RWPE1 (cell line): ENCODE data around the gene SULT1C4.
"Not testable (repeated sequence)": the region's sequence is repeated elsewhere in the genome, so short reads cannot be mapped to it uniquely, and the experiment has no call there.

Experiments
- CTCF ChIA-PET: fragments of 350-600 bp; sonication (Branson Sonifier 250); formaldehyde crosslinking; extraction: SDS; loops from one replicate; lab custom pipeline; 2021; lab: Yijun Ruan, JAX
- POLR2A ChIA-PET: fragments of 400-600 bp; formaldehyde crosslinking; extraction: SDS; loops from one replicate; lab custom pipeline; 2020; ENCODE audit warnings: antibody characterized with exemption; ENCODE audit not compliant: low non-redundant PET; lab: Yijun Ruan, JAX
- DNase-seq: peaks from one replicate; pipeline ENCODE4 v3.0.0; 2012; ENCODE audit warnings: low spot score
- H3K27ac ChIP-seq: fragments of 450-650 bp; 2 replicates; pipeline ENCODE4 v1.5.1; 2017
- CTCF ChIP-seq: fragments of 450-650 bp; conservative IDR thresholded peaks from 2 replicates; pipeline ENCODE4 v1.5.1; 2017; ENCODE audit warnings: low read depth, mild to moderate bottlenecking

SULT1C4 gene

DNA sequence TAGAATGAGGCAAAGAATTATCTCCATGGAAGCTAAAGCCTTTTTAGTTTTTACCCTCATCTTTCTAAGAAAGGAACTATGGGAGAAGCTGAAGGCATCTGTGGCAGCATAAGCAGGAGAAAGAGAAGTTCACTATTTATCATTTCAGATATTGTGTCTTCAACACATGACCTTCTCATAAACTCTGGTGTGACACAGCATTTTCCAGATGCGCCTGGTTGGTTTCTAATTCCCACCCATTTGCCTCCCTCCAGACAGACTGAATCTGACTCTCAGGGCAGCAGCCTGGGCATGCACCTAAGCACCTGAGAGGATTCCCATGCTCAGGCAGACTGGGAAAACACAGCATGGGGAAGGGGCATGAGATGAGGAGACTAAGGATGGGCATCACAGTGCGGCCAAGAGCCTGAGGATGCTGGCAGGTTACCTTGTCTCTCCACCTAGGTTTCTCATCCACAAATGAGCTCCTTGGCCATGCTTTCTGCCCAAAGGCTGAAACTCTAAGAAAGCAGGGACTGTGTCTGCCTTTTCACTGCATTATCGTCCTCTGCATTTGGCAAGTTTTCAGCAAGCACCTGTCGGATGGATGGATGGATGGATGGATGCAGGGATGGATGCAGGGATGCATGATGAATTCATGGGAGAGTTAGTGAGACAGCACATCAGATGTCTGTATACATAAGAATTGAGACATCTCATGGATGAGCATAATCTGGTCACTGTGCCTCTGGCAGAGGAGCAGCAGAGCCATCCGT lies 28.8 kb upstream of the SULT1C4 start:
- CTCF ChIA-PET, result interaction anchor here (0.7 to 1.0 kb wide), 2 partner anchors 10 to 235 kb away, joined by 3 to 4 read pairs; no protein-coding TSS in a partner anchor
- POLR2A ChIA-PET, result no interaction called here
- no peak for DNase-seq
- H3K27ac ChIP-seq, result no peak overlapping the region
- TF ChIP-seq CTCF, result no peak

GRCh38 chr2:108349571-108349928 lies 28.2 kb upstream of the SULT1C4 start:
- ChIA-PET POLR2A (no interaction called here), CTCF (interaction anchor here (0.7 to 1.0 kb wide), 2 partner anchors 10 to 234 kb away, joined by 3 to 4 read pairs; no protein-coding TSS in a partner anchor)
- H3K27ac ChIP-seq, result no peak overlapping the region
- TF ChIP-seq CTCF, result no peak
- no peak for DNase-seq

DNA sequence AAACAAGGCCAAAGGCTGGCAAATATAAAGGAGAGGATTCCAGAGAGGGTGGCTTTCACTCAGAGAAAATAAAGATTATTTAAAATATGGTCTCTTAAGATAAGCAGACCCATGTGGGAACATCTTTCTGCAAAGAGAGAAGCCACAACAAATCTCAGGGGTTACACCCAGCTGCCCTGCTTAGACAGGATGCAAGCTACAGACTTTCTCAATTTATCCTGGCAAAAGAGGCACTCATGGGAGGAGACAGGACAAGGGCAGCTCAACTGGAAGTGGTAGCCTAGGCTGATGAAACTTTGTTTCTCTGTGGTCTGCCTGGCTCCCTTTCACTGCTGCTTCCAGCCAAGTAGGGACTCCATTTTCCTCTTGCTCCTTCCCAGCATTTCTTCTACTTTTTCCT lies 25.9 kb upstream of the SULT1C4 start:
- CTCF ChIA-PET, result no interaction called here
- POLR2A ChIA-PET, result no interaction called here
- no peak for DNase-seq
- no peak overlapping the region for H3K27ac ChIP-seq
- TF ChIP-seq CTCF, result no peak

DNA sequence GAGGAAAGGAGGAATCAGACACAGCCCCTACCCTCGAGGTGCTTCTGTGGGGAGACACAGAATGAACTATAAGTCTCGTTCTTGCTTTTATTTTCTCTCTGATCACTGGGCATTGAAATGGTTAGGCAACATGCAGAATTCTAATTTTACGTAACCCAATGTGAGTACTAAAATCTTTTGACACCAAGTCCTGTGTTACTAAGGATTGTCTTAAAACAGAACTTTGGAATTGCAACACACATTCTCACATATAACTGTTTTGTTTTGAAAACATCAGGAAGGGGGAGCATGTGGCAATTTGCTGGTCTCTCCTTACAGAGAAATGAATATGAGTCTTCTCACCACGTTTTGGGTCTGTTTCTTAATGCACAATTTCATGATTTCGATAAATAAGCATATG lies 23.6 kb upstream of the SULT1C4 start:
- H3K27ac ChIP-seq, result no peak overlapping the region
- no peak for DNase-seq
- CTCF ChIA-PET, result no interaction called here
- no peak for TF ChIP-seq CTCF
- POLR2A ChIA-PET, result no interaction called here

GRCh38 chr2:108355906-108356734 lies 21.6 kb upstream of the SULT1C4 start:
- no peak overlapping the region for H3K27ac ChIP-seq
- no peak for TF ChIP-seq CTCF
- DNase-seq, result no peak
- CTCF ChIA-PET, result interaction anchor here (0.6 kb wide), 1 partner anchor 65 kb away, joined by 3 read pairs; no protein-coding TSS in a partner anchor
- POLR2A ChIA-PET, result no interaction called here

DNA sequence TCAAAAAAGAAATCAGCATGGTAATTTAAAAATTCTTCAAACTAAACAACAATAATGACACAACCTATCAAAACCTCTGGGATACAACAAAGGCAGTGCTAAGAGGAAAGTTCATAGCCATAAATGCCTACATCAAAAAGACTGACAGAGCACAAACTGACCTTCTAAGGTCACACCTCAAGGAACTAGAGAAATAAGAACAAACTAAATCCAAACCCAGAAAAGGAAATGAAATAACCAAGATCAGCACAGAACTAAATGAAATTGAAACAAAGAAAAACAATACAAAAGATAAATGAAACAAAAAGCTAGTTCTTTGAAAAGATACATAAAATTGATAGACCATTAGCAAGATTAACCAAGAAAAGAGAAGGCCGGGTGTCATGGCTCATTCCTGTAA lies 18.4 kb upstream of the SULT1C4 start:
- CTCF ChIA-PET, H3K27ac ChIP-seq, DNase-seq, POLR2A ChIA-PET: not testable (repeated sequence)
